Measurements from ENCODE around the gene GFRA4.

Gene GFRA4

DNA sequence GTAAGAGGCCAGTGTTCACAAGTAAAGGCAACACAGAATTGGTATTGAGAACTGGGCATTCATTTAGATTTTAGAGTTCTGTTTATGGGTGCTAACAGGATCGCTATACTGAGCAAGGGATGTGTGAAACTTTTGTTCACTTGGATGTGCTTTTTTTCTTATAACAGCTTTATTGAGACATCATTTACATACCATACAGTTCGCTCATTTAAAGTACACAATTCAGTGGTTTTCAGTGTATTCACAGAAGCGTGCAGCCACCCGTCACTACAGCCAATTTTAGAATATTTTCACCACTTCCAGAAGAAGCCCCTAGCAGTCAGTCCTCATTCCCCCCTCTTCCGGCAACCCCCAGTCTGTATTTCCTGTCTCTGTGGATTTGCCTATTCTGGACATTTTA, 48.7 kb downstream of the GFRA4 start:
- DNase-seq: no peak

DNA sequence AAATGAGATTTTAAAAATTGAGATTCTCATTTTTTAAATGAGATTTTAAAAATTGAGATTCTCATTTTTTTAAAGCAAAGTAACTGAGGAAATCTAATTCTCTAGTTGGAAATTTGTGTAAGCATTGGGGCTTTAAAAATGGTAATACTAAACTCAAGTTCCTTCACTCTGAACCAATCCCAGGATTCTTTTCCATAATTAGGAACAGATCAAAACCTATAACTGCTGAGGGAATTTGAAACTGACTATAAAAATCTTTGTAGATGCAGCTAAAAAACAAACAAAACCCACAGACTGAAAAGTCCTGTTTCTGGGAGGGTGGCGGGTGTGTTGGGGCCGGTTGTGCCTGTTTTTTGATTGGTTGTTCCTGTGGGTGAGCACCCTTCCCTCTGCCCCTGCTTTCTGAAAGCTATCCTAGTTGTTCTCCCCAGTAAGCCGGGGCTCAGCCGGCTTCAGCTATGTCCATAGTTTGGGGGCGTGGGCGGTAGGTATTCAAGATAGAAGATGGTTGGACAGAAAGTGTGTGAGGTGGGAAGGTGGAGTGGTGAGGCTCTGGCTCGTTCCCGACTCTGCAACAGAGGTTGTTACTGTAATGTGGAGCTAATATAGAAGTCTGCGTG, 49.3 kb downstream of the GFRA4 start:
- no peak for DNase-seq

DNA sequence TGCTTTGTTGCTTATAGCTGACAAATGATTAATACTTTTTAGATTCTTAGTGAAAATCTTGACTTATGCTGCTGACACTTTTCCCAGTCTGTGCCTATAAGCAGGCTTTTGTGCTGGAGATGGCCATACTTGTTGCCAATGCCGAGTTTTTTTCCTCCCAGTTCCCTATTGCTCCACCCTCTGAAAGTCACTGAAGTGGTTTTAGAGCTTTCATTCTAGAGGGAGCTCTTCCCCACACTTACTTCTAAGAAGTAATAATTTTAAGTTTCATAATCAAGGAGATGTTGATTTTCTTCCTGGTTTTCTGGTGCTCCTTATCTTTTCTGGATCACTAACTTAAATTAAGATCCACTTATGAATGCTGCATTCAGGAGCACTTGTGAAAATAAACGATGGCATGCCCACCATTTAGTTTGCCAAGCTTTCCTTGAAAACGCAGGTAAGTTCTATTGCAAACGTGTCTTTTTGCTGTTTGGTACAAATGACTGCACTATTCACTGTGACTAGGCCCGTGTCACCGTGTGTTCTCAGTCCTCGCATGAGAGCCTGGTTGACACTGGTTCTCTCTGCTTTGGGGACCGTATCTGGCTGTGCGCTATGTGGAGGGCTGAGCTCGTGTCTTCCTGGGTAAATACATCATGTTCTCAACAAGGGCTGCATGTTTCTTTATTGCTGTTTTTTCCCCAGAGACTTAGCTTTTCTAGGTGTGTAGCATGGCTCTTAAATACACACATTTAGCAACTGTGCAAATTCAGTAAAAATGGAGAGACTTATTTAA, 50.2 kb downstream of the GFRA4 start:
- no peak for DNase-seq

DNA sequence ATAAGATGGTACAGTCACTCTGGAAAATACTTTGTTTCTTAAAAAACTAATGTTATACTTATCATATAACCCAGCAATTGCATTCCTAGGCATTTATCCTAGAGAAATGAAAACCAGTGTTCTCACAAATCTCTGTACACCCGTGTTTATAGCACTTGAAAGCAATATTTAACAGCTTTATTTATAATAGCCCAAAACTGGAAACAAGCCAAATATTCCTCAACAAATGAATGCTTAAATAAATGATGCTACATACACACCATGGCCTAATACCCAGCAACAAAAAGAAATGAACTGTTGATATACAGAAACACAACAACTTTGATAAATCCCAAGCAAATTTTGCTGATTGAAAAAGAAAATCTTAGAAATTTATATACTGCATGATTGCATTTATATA, 51.3 kb downstream of the GFRA4 start:
- DNase-seq: no peak

Measured in activated CD4-positive, CD25-positive, alpha-beta regulatory T cell treated with anti-CD3 and anti-CD28 coated beads, Interleukin-2, amount 50 U/mL, for 72 hours (primary cell).